ENCODE data around the gene RPAIN.

DNA sequence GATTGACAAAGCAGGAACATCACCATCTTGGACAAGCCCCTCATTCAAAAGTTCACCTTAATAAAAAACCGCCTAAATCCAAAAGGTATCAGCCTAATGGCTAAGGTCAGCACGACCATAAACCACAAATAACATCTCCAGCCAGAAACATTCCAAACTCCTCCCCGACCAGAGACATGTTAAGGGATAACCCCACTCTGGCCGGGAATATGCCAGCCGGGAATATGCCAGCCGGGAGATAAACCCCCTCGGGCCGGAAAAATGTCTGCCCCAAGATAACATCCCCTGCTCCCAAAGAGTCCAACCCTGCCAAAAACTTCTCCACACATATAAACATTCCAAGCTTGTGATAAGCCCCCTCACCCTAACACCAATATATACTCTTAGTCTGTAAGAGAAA lies 47.4 kb downstream of the RPAIN start:
- no peak for TF ChIP-seq CTCF (IDR thresholded peaks at IDR 0.05; ENCODE audit: insufficient read depth, low read length, poor library complexity, severe bottlenecking)
- TF ChIP-seq EZH2phosphoT487 (conservative IDR thresholded peaks at IDR 0.05; ENCODE audit: low read length), result no peak
